ENCODE measurements around the gene SEPTIN5.

- TF ChIP-seq CTCF (IDR thresholded peaks at IDR 0.05) (no peak), EZH2 (IDR thresholded peaks at IDR 0.05) (no peak), EZH2phosphoT487 (IDR thresholded peaks at IDR 0.05) (no peak)
These were observed 23.8 kb downstream of the SEPTIN5 start for GRCh38 chr22:19737846-19738663.
